ENCODE results near the gene ZNF579.
"Not testable (repeated sequence)": the region's sequence is repeated elsewhere in the genome, so short reads cannot be mapped to it uniquely, and the experiment has no call there.

ZNF579 gene

GRCh38 chr19:55593096-55593772 lies 12.6 kb upstream of the ZNF579 start:
- no peak for DNase-seq (ENCODE audit: low spot score)

GRCh38 chr19:55592391-55593090 lies 11.9 kb upstream of the ZNF579 start:
- no peak for DNase-seq (ENCODE audit: low spot score)

GRCh38 chr19:55591555-55591954 lies 10.9 kb upstream of the ZNF579 start:
- no peak for DNase-seq (ENCODE audit: low spot score)

GRCh38 chr19:55590617-55591016 lies 10.0 kb upstream of the ZNF579 start:
- no peak for DNase-seq (ENCODE audit: low spot score)

- DNase-seq (ENCODE audit: low spot score) = no peak
Measured at GRCh38 chr19:55590109-55590508, 9.5 kb upstream of the ZNF579 start.

GRCh38 chr19:55588738-55589137 lies 8.1 kb upstream of the ZNF579 start:
- DNase-seq (ENCODE audit: low spot score) = no peak

- peak; percentile 81 for DNase-seq (ENCODE audit: low spot score)
Measured at GRCh38 chr19:55586976-55587668, 6.5 kb upstream of the ZNF579 start.

GRCh38 chr19:55585658-55586339 lies 5.2 kb upstream of the ZNF579 start:
- DNase-seq (ENCODE audit: low spot score) = peak; percentile 61

GRCh38 chr19:55584871-55585270 lies 4.2 kb upstream of the ZNF579 start:
- DNase-seq (ENCODE audit: low spot score) = no peak

- not testable (repeated sequence) for DNase-seq (ENCODE audit: low spot score)
Measured at GRCh38 chr19:55583897-55584296, 3.2 kb upstream of the ZNF579 start.

GRCh38 chr19:55582284-55582683 lies 1.6 kb upstream of the ZNF579 start:
- DNase-seq (ENCODE audit: low spot score) = not testable (repeated sequence)

- no peak for DNase-seq (ENCODE audit: low spot score)
Measured at GRCh38 chr19:55581823-55582223, 1.2 kb upstream of the ZNF579 start.

- DNase-seq (ENCODE audit: low spot score) = no peak
Measured at GRCh38 chr19:55581145-55581822, 636 bp upstream of the ZNF579 start.

GRCh38 chr19:55579766-55580621 lies 654 bp downstream of the ZNF579 start:
- DNase-seq (ENCODE audit: low spot score) = no peak

- DNase-seq (ENCODE audit: low spot score) = no peak
Measured at GRCh38 chr19:55578761-55579747, 1.6 kb downstream of the ZNF579 start.

- no peak for DNase-seq (ENCODE audit: low spot score)
Measured at GRCh38 chr19:55578031-55578760, 2.5 kb downstream of the ZNF579 start.

GRCh38 chr19:55576746-55577145 lies 3.9 kb downstream of the ZNF579 start:
- no peak for DNase-seq (ENCODE audit: low spot score)

- not testable (repeated sequence) for DNase-seq (ENCODE audit: low spot score)
Measured at GRCh38 chr19:55573929-55574328, 6.7 kb downstream of the ZNF579 start.

GRCh38 chr19:55569477-55569876 lies 11.2 kb downstream of the ZNF579 start:
- DNase-seq (ENCODE audit: low spot score) = not testable (repeated sequence)
